ENCODE data around the gene NLGN1. TPM values are rescaled to one million over a fixed set of nuclear protein-coding genes. Genes with fewer than 3 reads are reported as not detected.

NLGN1 gene
- total and polyA plus RNA-seq, 9 of the 15 experiments (the other 6 are each of a cell fraction or from before 2014, with no cell fraction given), result under 0.01 to 0.01 TPM; not detected in 7

DNA sequence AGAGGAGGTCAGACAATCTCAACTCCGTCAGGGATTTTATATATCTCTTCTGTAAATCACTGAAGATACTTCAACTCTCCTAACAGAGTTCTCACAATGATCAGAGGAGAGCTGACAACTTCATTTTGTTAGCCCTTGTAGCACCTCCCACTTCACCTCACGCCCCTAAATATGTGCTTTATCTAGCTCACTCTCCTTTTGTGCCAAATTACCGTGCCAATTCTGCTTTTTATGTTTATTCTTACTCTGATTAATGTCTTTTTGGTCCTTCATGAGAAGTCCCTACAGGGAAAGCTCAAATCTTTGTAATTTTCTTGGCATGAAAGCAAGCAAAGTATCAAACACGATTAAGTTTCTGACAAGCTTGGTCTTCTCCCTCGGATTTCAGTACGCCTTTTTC is 825.5 kb downstream of the NLGN1 start (continued):
- TF ChIP-seq ZNF398 (CRISPR knock-in tag; IDR thresholded peaks at IDR 0.05), result no peak
- no peak for TF ChIP-seq FOXA1 (IDR thresholded peaks at IDR 0.05; ENCODE audit: borderline replicate concordance)

GRCh38 chr3:174223626-174224025 is 826.1 kb downstream of the NLGN1 start:
- DNase-seq (ENCODE audit: extremely low read depth in 1 of 4, low spot score in 3 of 4) (no peak), FAIRE-seq (no peak), ATAC-seq (no peak)
- no peaks in the 10 kb centered on the region for H3K4me1 ChIP-seq (replicated peaks in 1 of 2; ENCODE audit: control insufficient read depth in 2 of 2, insufficient read depth in 2 of 2, low read length in 2 of 2)
- no peak overlapping the region for H3K4me2 ChIP-seq (ENCODE audit: insufficient read depth, low read length)
- in situ Hi-C loops (cut with MboI) (no loop called here), intact Hi-C loops (cut with micrococcal nuclease) (no loop called here)
- WGBS (ENCODE audit: insufficient coverage, low coverage, missing lambda C conversion rate), result 0% methylated on average over 1 of the region's 1 CpG
- H2AFZ ChIP-seq (ENCODE audit: low read depth, low read length), result no peak overlapping the region
- H4K20me1 ChIP-seq (replicated peaks; ENCODE audit: control insufficient read depth, insufficient read depth, low read length), result no peaks in the 10 kb centered on the region
- H3K27me3 ChIP-seq (ENCODE audit: control insufficient read depth in 2 of 2, insufficient read depth in 2 of 2, low read length in 2 of 2), result no peaks in the 10 kb centered on the region
- no peaks in the 10 kb centered on the region for H3K36me3 ChIP-seq (ENCODE audit: control insufficient read depth, insufficient read depth, low read length)
- no peaks in the 10 kb centered on the region; the same call in 1 of the 2 replicates for H3K9me3 ChIP-seq (replicated peaks; ENCODE audit: control insufficient read depth, insufficient read depth, low read depth, low read length)
- no peak overlapping the region for H3K9ac ChIP-seq (ENCODE audit: insufficient read depth in 1 of 2, low read depth in 2 of 2, low read length in 2 of 2)
- H3K79me2 ChIP-seq (ENCODE audit: control insufficient read depth, insufficient read depth, low read length), result no peaks in the 10 kb centered on the region
- no peak overlapping the region for H3K27ac ChIP-seq (ENCODE audit: extremely low read depth, low read depth, low read length)
- no peak overlapping the region for H3K4me3 ChIP-seq
- ChIA-PET POLR2A (no interaction called here), CTCF (ENCODE audit: low intra/inter-chr PET ratio) (no interaction called here)
- no peaks in the 10 kb centered on the region for H3K9me1 ChIP-seq (ENCODE audit: control insufficient read depth, insufficient read depth, low read length)
- no TSS peak for BruUV-seq (replicated peaks)
- TF ChIP-seq, protein P1, sequence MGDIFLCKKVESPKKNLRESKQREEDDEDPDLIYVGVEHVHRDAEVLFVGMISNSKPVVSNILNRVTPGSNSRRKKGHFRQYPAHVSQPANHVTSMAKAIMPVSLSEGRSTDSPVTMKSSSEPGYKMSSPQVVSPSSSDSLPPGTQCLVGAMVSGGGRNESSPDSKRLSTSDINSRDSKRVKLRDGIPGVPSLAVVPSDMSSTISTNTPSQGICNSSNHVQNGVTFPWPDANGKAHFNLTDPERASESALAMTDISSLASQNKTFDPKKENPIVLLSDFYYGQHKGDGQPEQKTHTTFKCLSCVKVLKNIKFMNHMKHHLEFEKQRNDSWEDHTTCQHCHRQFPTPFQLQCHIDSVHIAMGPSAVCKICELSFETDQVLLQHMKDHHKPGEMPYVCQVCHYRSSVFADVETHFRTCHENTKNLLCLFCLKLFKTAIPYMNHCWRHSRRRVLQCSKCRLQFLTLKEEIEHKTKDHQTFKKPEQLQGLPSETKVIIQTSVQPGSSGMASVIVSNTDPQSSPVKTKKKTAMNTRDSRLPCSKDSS (IDR thresholded peaks at IDR 0.05; ENCODE audit: low read depth, partially characterized antibody), result no peak
- TF ChIP-seq RHOXF2B (CRISPR knock-in tag; conservative IDR thresholded peaks at IDR 0.05) (no peak), ZNF143 (CRISPR knock-in tag; IDR thresholded peaks at IDR 0.05) (no peak), TAF15 (IDR thresholded peaks at IDR 0.05; ENCODE audit: low read depth, low read length) (no peak), GTF2A2 (tag; IDR thresholded peaks at IDR 0.05) (no peak), SMARCB1 (IDR thresholded peaks at IDR 0.05; ENCODE audit: insufficient read length, low read depth) (no peak), THRAP3 (IDR thresholded peaks at IDR 0.05; ENCODE audit: borderline replicate concordance) (no peak)
- TF ChIP-seq, protein P2, sequence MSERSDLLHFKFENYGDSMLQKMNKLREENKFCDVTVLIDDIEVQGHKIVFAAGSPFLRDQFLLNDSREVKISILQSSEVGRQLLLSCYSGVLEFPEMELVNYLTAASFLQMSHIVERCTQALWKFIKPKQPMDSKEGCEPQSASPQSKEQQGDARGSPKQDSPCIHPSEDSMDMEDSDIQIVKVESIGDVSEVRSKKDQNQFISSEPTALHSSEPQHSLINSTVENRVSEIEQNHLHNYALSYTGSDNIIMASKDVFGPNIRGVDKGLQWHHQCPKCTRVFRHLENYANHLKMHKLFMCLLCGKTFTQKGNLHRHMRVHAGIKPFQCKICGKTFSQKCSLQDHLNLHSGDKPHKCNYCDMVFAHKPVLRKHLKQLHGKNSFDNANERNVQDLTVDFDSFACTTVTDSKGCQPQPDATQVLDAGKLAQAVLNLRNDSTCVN (CRISPR knock-in tag; IDR thresholded peaks at IDR 0.05), result no peak
